ENCODE measurements around the gene DIPK1B. TPM values are rescaled to one million over a fixed set of nuclear protein-coding genes. Genes with fewer than 3 reads are reported as not detected.

DIPK1B gene
- total RNA-seq, 2 experiments from 2014 or later = 0.15 to 0.18 TPM

DNA sequence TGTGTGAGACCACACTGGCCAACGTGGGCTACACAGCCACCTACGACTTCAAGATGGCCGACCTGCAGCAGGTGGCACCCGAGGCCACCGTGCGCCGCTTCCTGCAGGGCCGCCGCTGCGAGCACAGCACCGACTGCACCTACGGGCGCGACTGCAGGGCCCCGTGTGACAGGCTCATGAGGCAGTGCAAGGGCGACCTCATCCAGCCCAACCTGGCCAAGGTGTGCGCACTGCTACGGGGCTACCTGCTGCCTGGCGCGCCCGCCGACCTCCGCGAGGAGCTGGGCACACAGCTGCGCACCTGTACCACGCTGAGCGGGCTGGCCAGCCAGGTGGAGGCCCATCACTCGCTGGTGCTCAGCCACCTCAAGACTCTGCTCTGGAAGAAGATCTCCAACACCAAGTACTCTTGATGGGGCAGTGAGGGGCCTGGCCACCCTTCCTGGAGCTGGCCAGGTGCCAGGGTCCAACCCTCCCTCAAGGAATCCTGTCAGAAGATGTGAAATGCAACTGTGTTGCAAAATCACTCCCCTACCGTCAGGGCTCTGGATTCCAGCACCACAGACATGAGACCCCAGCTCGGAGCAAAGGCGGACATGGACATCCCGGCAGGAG lies 11.1 kb downstream of the DIPK1B start:
- Mint-ChIP-seq H3K4me1 (peaks cover 38% of the 10 kb centered on the region), H3K36me3 (ENCODE audit: low read depth) (peaks cover 44% of the 10 kb centered on the region), H3K9me3 (no peaks in the 10 kb centered on the region), H3K4me3 (no peak overlapping the region), H3K27ac (no peak overlapping the region), H3K27me3 (no peaks in the 10 kb centered on the region)
- DNase-seq = no peak
- ChIA-PET POLR2A (interaction anchor here (0.9 kb wide), 1 partner anchor 10 kb away, joined by 4 read pairs; no protein-coding TSS in a partner anchor), CTCF (no interaction called here)

DNA sequence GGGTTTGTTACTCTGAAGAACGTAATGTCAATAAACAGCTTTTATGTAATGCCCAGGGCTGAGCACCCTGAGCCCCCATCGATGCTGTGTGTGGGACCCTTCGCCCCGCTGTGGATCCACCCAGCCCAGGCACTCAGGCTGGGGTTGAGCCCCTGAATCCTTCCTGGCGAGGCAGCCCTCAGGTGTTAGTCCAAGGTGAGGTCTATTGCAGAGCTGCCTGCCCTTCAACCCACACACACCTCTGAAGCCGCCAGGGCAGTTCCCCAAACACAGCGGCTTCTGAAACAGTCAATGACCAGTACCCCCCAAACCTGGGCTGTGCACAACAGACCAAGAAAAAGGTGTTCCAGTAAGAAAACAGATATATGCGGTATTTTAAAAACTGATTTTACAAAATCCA lies 11.6 kb downstream of the DIPK1B start:
- H3K36me3 Mint-ChIP-seq (ENCODE audit: low read depth) = peaks cover 44% of the 10 kb centered on the region
- no peak overlapping the region for H3K27ac Mint-ChIP-seq
- H3K9me3 Mint-ChIP-seq = no peaks in the 10 kb centered on the region
- CTCF ChIA-PET = no interaction called here
- POLR2A ChIA-PET = interaction anchor here (0.9 kb wide), 1 partner anchor 10 kb away, joined by 4 read pairs; no protein-coding TSS in a partner anchor
- no peak for DNase-seq
- no peak overlapping the region for H3K4me3 Mint-ChIP-seq
- H3K27me3 Mint-ChIP-seq = no peaks in the 10 kb centered on the region
- H3K4me1 Mint-ChIP-seq = peaks cover 38% of the 10 kb centered on the region

DNA sequence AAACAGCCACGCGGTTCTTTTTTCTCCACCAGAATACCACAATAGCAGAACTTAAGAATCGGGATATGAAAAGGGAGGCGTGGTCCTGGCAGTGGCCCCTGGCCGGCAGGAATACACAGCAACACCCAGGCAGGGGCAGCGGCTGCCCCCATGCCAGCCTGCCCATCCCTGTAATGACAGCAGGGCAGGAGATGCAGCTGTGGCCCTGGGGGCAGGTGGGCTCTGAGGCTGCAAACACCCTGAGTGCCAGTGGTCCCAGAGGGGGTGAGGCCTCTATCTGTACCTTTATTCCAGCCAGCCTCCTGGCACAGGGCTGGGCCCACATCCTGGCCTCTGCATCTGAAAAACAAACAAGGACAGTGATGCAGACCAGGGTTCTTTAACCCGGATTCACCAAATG lies 12.4 kb downstream of the DIPK1B start:
- Mint-ChIP-seq H3K4me3 (no peak overlapping the region), H3K27me3 (no peaks in the 10 kb centered on the region), H3K27ac (no peak overlapping the region), H3K4me1 (peaks cover 41% of the 10 kb centered on the region), H3K36me3 (ENCODE audit: low read depth) (peaks cover 44% of the 10 kb centered on the region), H3K9me3 (no peaks in the 10 kb centered on the region)
- ChIA-PET CTCF (interaction anchor here (1.2 kb wide), 1 partner anchor 11 kb away, joined by 3 read pairs; no protein-coding TSS in a partner anchor), POLR2A (no interaction called here)
- no peak for DNase-seq

DNA sequence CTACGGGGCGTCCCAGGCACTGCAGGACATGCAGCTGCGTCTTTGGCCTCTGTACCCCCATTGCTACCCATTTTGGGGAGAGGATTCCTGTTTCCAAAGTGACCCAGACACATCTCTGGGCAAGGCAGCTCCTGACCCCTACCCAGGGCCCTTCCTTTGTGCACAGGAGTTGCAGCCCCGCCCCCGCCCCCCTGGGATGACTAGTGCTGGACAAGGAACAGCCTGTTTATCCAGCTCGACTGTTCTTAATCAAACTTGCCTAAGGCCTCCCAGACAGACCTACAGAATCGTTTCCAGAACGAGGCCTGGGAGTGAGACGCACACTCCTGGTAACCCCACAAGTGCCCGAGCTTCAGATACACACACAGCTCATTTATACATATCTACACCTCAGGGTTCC lies 13.2 kb downstream of the DIPK1B start:
- no peaks in the 10 kb centered on the region for H3K27me3 Mint-ChIP-seq
- peaks cover 44% of the 10 kb centered on the region for H3K36me3 Mint-ChIP-seq (ENCODE audit: low read depth)
- ChIA-PET POLR2A (interaction anchor here (2.8 to 4.2 kb wide), 2 partner anchors 24 to 187 kb away, joined by 16 to 29 read pairs; no protein-coding TSS in a partner anchor), CTCF (interaction anchor here (1.2 kb wide), 1 partner anchor 12 kb away, joined by 3 read pairs; no protein-coding TSS in a partner anchor)
- no peaks in the 10 kb centered on the region for H3K9me3 Mint-ChIP-seq
- H3K4me1 Mint-ChIP-seq = peaks cover 41% of the 10 kb centered on the region
- no peak overlapping the region for H3K27ac Mint-ChIP-seq
- no peak for DNase-seq
- peak overlapping the region; percentile 93 for H3K4me3 Mint-ChIP-seq

DNA sequence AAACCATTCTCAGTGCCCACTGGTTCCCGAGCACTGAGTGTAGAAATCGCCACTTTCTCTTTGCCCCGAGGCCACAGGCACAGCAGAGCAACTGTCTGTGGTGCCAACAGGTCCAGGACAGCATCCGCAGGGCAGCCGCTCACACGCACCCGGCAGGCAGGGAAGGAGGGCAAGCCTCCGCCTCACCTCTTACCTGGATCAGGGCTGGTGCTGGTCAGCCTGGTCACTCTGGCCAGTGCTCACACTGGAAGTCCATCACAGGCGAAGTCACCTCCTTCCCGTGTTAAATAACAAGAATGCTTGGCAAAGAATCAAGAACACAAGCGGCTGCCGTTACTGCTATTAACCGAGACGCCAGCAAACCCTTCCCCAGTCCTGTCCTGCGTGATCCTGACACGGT lies 13.7 kb downstream of the DIPK1B start:
- peak overlapping the region; percentile 86 for H3K27ac Mint-ChIP-seq
- no peaks in the 10 kb centered on the region for H3K9me3 Mint-ChIP-seq
- no peaks in the 10 kb centered on the region for H3K27me3 Mint-ChIP-seq
- DNase-seq = no peak
- peak overlapping the region; percentile 93 for H3K4me3 Mint-ChIP-seq
- ChIA-PET POLR2A (interaction anchor here (0.6 to 4.2 kb wide), 12 partner anchors 10 to 497 kb away, joined by 3 to 29 read pairs (median 8); partner anchors contain the start of gene DNLZ), CTCF (interaction anchor here (1.2 to 1.9 kb wide), 5 partner anchors 12 to 370 kb away, joined by 3 to 7 read pairs (median 5); no protein-coding TSS in a partner anchor)
- H3K4me1 Mint-ChIP-seq = peaks cover 40% of the 10 kb centered on the region
- H3K36me3 Mint-ChIP-seq (ENCODE audit: low read depth) = peaks cover 43% of the 10 kb centered on the region

DNA sequence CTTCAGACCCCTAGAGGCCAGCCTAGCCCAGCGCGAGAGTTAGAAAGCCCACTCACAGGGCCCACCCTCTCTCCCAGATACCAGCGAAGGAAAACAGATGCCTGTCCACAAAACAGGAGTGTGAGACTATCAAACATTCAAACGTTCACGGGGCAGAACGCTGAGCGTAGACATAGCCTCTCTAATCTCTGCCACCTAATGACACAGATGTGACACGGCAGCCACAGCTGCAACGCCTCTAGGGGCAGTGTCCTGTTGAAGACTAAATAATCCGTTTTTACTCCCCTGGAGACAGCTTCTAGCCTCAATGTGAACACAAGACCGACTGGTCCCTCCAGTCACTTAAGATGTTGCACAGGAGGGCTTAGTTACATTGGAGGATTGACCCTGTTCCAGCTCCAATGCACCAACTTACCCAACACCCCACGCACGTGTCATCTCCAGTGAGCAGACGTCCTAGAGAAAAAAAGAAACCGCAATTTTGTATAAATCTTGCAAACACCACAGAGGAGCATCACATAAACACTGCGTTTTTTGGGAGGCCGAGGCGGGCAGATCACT lies 14.3 kb downstream of the DIPK1B start:
- H3K9me3 Mint-ChIP-seq = no peaks in the 10 kb centered on the region
- ChIA-PET POLR2A (interaction anchor here (0.6 to 4.2 kb wide), 28 partner anchors 8 to 496 kb away, joined by 3 to 29 read pairs (median 5); partner anchors contain the start of genes DNLZ, LCN10, LCN8 and TRAF2), CTCF (interaction anchor here (0.6 to 1.9 kb wide), 20 partner anchors 9 to 523 kb away, joined by 3 to 7 read pairs (median 4); partner anchors contain the start of gene FUT7)
- peak overlapping the region; percentile 86 for H3K27ac Mint-ChIP-seq
- H3K36me3 Mint-ChIP-seq (ENCODE audit: low read depth) = peaks cover 41% of the 10 kb centered on the region
- H3K27me3 Mint-ChIP-seq = no peaks in the 10 kb centered on the region
- peak overlapping the region; percentile 93 for H3K4me3 Mint-ChIP-seq
- peak; percentile 71 for DNase-seq
- peaks cover 38% of the 10 kb centered on the region for H3K4me1 Mint-ChIP-seq

DNA sequence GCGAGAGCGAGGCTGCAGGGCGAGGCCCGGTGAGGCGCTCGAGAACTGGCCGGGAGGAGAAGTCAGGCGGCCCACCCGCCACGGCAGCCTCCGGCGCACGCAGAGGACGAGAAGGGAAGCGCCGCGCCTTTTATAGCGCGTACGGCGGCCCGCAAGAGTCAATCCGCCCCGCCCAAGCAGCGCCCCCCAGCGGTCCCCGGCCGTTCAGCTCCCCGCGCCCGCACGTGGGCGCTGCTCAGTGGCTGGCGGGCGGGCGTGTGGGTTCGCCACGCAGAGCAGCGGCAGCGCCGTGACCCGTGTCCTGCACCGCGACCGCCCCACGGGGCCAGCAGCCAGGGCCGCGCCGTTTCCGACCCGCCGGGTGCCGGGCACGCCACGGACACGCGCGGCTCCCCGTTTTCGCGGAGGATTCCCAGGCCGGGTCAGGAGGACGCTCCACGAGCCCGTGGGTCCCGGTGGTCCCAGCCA lies 15.7 kb downstream of the DIPK1B start:
- ChIA-PET CTCF (interaction anchor here (0.7 to 1.9 kb wide), 8 partner anchors 22 to 508 kb away, joined by 3 to 12 read pairs (median 3); no protein-coding TSS in a partner anchor), POLR2A (interaction anchor here (0.5 to 4.2 kb wide), 39 partner anchors 8 to 513 kb away, joined by 3 to 29 read pairs (median 5); partner anchors contain the start of genes LCN10, LCN8, MAN1B1 and PAXX)
- H3K4me3 Mint-ChIP-seq = peak overlapping the region; percentile 93
- DNase-seq = peak; percentile 92
- no peaks in the 10 kb centered on the region for H3K27me3 Mint-ChIP-seq
- H3K27ac Mint-ChIP-seq = no peak overlapping the region
- no peaks in the 10 kb centered on the region for H3K9me3 Mint-ChIP-seq
- H3K4me1 Mint-ChIP-seq = peaks cover 40% of the 10 kb centered on the region
- H3K36me3 Mint-ChIP-seq (ENCODE audit: low read depth) = peaks cover 40% of the 10 kb centered on the region

DNA sequence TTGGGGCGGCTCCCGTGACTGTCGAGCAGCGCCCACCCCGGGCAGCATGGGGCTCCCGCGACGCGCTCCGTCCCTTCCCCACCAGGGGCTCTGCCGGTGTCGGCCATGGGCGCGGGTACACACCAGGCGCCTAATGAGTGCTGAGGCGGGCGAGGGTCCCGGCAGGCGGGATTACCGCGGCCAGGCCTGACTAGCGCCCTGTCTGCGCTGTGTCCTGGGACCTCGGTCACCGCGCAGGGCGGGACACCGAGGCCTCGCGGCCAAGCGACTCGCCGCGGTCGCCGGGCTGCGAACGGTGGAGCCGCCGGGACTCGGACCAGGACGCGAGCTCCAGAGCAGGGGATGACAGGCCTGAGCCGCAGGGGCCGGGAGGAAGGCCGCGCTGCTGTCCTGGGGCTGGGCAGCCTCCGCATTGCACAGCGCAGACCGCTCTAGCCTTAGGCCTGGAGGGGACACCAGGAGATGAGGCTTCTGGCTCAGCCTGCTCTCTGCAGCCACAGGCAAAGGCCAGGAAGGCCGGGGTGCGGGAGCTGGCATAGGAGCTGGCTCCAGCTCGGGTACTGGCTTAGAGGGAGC lies 16.3 kb downstream of the DIPK1B start:
- H3K36me3 Mint-ChIP-seq (ENCODE audit: low read depth) = peaks cover 34% of the 10 kb centered on the region
- CTCF ChIA-PET = interaction anchor here (0.7 to 2.1 kb wide), 14 partner anchors 22 to 508 kb away, joined by 3 to 12 read pairs (median 3); partner anchors contain the start of genes AJM1, LCN8 and TMEM141
- no peak for DNase-seq
- no peak overlapping the region for H3K27ac Mint-ChIP-seq
- POLR2A ChIA-PET = interaction anchor here (0.5 to 4.2 kb wide), 36 partner anchors 8 to 512 kb away, joined by 3 to 29 read pairs (median 5); partner anchors contain the start of genes LCN10, LCN8, MAN1B1 and PAXX
- no peaks in the 10 kb centered on the region for H3K9me3 Mint-ChIP-seq
- peak overlapping the region; percentile 58 for H3K4me3 Mint-ChIP-seq
- peaks cover 38% of the 10 kb centered on the region for H3K4me1 Mint-ChIP-seq
- no peaks in the 10 kb centered on the region for H3K27me3 Mint-ChIP-seq

DNA sequence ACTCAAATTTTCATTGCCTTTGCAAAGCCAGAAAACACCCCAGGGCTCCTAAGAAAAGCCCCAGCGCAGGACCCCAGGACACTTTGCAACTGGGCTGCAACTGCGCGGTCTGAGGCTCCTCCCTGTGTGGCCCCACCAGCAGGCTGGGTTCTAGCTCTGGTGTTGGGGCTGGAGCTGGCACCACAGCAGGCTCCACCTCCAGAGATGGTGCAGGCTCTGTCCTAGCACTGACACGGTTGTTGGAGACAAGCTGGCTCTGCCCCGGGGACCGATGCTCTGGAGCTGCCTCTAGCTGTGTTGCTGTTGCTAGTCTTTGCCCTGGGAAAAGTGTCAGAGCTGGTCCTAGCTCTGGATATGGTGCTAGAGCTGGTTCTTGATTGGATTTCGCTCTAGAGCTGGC lies 16.8 kb downstream of the DIPK1B start:
- H3K4me1 Mint-ChIP-seq = peaks cover 34% of the 10 kb centered on the region
- H3K27me3 Mint-ChIP-seq = no peaks in the 10 kb centered on the region
- no peaks in the 10 kb centered on the region for H3K9me3 Mint-ChIP-seq
- no peak for DNase-seq
- no peak overlapping the region for H3K27ac Mint-ChIP-seq
- peaks cover 29% of the 10 kb centered on the region for H3K36me3 Mint-ChIP-seq (ENCODE audit: low read depth)
- ChIA-PET POLR2A (interaction anchor here (0.7 to 4.2 kb wide), 12 partner anchors 9 to 341 kb away, joined by 3 to 29 read pairs (median 4); partner anchors contain the start of genes LCN8, RABL6, SAPCD2 and TRAF2), CTCF (interaction anchor here (1.0 to 2.1 kb wide), 12 partner anchors 8 to 507 kb away, joined by 3 to 12 read pairs (median 4); partner anchors contain the start of genes AJM1, LCN8 and TMEM141)
- peak overlapping the region; percentile 58 for H3K4me3 Mint-ChIP-seq

DNA sequence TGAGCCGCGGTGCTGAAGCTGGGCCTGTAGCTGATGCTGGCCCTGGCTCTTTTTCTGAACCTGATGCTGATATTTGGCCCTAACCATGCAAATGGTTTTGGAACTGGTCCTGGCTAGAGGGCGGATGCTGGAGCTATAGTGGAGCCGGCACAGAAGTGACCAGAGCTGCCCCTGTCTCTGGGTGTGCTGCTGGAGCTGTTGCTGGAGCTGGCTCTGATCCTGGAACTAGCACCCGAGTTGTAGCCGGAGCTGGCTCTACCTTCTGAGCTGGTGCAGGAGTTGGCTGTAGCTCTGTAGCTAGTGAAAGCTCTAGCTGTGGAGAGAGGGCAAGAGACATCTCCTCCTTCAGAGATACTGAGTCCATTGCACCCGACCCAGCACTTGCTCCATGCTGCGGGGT lies 17.6 kb downstream of the DIPK1B start:
- ChIA-PET POLR2A (interaction anchor here (0.7 to 2.5 kb wide), 6 partner anchors 12 to 340 kb away, joined by 3 to 6 read pairs (median 4); partner anchors contain the start of genes SAPCD2 and TRAF2), CTCF (interaction anchor here (0.6 to 2.1 kb wide), 11 partner anchors 9 to 367 kb away, joined by 3 to 7 read pairs (median 4); partner anchors contain the start of genes AJM1, DNLZ, LCN8 and TMEM141)
- H3K36me3 Mint-ChIP-seq (ENCODE audit: low read depth) = peaks cover 21% of the 10 kb centered on the region
- no peak overlapping the region for H3K27ac Mint-ChIP-seq
- no peak overlapping the region for H3K4me3 Mint-ChIP-seq
- no peaks in the 10 kb centered on the region for H3K9me3 Mint-ChIP-seq
- H3K27me3 Mint-ChIP-seq = no peaks in the 10 kb centered on the region
- no peak for DNase-seq
- H3K4me1 Mint-ChIP-seq = peaks cover 29% of the 10 kb centered on the region

DNA sequence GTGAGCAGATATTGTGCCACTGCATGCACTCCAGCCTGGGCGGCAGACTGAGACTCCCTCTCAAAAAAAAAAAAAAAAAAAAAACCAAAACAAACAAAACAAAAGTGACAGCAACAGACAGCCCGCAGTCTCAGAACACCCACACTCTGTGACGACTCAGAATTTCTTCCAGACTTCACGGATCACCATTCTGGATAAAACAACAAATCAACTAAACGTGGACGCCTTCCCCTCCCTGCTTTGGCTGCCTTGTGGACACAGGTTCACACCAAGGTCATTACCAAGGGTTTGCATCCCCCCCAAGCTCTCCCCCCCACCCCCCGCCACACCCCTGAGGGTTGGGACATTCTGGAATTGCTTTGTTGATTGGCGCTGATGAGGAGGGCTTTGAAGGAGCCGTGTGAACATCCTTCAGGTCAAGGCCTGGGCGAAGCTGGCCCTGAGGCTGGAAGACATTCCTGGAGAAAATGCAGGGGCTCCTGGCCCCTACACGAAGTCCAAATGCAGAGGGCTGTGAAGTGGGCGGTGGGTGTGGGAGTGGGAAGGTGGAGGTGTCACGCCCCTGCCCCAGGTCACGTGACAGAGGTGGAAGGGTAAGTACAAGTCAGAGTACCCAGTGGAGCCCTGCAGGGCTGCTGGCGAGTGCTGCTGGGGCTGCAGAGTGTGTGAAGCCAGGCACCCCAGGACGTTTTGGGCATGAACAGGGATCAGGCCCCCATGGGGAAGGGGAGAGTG lies 20.2 kb downstream of the DIPK1B start:
- H3K4me1 Mint-ChIP-seq = peaks cover 7% of the 10 kb centered on the region
- DNase-seq = no peak
- H3K9me3 Mint-ChIP-seq = no peaks in the 10 kb centered on the region
- H3K27ac Mint-ChIP-seq = no peak overlapping the region
- H3K27me3 Mint-ChIP-seq = no peaks in the 10 kb centered on the region
- POLR2A ChIA-PET = no interaction called here
- no peak overlapping the region for H3K4me3 Mint-ChIP-seq
- no peaks in the 10 kb centered on the region for H3K36me3 Mint-ChIP-seq (ENCODE audit: low read depth)
- CTCF ChIA-PET = no interaction called here

DNA sequence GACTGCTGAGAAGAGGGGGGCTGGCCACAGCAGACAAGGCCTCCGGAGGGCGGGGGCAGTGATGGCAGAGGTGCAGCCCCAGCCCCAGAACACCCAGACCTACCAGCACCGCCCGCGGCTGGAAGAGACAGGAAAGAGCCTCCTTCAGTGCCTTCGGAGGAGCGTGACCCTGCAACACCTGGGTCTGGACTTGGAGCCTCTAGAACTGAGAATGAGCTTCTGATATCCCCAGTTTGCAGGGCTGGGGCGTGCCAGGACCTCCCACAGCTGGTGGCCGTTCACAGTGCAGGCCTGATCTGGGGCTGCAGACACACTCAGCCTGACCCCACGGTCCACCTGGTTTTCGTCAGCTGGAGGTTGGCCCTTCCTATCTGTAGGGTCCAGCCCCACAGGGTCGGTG lies 21.2 kb downstream of the DIPK1B start:
- ChIA-PET CTCF (no interaction called here), POLR2A (no interaction called here)
- no peak overlapping the region for H3K27ac Mint-ChIP-seq
- DNase-seq = no peak
- no peaks in the 10 kb centered on the region for H3K27me3 Mint-ChIP-seq
- no peaks in the 10 kb centered on the region for H3K9me3 Mint-ChIP-seq
- H3K4me1 Mint-ChIP-seq = peaks cover 7% of the 10 kb centered on the region
- H3K36me3 Mint-ChIP-seq (ENCODE audit: low read depth) = no peaks in the 10 kb centered on the region
- H3K4me3 Mint-ChIP-seq = no peak overlapping the region
